Activated effector memory CD4-positive, alpha-beta T cell treated with anti-CD3 and anti-CD28 coated beads, Interleukin-2, amount 50 U/mL, for 16 hours (primary cell): Measurements from ENCODE around the gene DDX25.
A peak's percentile ranks its signal among the peaks of the same experiment; 100 is the strongest.
"Not testable (repeated sequence)": the region's sequence is repeated elsewhere in the genome, so short reads cannot be mapped to it uniquely, and the experiment has no call there.

Experiments
- DNase-seq: peaks from one replicate; pipeline ENCODE4 v3.0.0-alpha.2; 2020

The DDX25 gene

DNA sequence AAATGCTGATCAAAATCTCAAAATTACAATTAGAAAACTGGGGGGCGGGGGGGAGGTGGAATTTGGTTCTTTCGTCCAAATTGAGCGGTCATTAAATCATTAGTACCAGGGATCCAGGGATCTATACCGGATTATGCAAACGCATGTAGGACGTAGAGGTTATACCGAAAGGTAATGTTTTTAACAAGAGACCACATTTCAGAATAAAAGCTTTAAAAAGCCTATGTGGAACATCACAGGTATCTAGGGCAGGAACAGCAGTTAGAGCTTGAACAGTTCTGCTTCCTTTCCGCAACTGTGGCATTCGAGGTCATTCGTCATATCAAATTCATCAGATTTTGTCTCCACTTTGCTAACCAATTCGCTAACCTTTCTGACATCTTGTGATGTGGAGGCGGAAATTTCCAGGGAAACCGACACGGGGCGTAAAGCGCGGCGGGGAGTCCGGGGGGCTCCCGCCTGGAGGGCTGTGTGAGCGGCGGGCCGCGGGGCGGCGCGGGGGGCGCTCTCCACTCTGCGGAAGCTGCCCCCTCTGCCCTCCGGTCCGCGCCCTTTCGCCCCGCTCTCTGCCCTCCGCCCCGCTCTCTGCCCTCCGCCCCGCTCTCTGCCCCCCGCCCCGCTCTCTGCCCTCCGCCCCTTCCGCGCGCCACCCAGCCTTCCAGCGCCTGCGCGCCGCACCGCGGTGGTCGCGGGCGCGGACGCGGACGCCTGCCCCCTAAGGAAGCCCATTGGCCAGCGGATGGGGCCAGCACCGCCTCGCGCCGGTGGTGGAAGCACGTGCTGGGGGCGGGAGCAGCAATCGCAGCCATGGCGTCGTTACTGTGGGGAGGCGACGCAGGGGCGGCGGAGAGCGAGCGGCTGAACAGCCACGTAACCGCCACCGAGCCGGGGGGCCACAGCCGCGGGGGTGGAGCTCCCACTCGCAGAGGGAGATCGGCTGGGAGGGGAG lies at the start of gene DDX25:
Gene DDX25, plus strand, starts transcription at position 798 of the 949 bp plus-strand sequence. Its CDS starts 10 bp downstream, at position 808.
- peak; percentile 69 for DNase-seq

DNA sequence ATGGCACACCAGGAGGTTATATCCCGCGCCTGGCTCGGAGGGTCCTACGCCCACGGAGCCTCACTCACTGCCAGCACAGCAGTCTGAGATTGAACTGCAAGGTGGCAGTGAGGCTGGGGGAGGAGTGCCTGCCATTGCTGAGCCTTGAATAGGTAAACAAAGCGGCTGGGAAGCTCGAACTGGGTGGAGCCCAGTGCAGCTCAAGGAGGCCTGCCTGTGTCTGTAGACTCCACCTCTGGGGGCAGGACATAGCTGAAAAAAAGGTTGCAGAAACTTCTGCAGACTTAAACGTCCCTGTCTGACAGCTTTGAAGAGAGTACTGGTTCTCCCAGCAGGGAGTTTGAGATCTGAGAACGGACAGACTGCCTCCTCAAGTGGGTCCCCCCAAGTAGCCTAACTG lies 46.6 kb upstream of the DDX25 start:
- DNase-seq = not testable (repeated sequence)

DNA sequence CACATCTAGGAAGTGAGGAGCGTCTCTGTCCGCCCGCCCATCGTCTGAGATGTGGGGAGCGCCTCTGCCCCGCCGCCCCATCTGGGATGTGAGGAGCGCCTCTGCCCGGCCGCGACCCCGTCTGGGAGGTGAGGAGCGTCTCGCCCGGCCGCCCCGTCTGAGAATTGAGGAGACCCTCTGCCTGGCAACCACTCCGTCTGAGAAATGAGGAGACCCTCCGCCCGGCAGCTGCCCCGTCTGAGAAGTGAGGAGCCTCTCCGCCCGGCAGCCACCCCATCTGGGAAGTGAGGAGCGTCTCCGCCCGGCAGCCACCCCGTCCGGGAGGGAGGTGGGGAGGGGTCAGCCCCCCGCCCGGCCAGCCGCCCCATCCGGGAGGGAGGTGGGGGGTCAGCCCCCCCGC lies 41.5 kb upstream of the DDX25 start:
- DNase-seq = not testable (repeated sequence)

DNA sequence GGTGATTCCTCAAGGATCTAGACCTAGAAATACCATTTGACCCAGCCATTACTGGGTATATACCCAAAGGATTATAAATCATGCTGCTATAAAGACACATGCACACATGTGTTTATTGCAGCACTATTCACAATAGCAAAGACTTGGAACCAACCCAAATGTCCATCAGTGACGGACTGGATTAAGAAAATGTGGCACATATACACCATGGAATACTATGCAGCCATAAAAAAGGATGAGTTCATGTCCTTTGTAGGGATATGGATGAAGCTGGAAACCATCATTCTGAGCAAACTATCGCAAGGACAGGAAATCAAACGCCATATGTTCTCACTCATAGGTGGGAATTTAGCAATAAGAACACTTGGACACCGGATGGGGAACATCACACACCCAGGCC lies 39.0 kb upstream of the DDX25 start:
- DNase-seq = not testable (repeated sequence)

DNA sequence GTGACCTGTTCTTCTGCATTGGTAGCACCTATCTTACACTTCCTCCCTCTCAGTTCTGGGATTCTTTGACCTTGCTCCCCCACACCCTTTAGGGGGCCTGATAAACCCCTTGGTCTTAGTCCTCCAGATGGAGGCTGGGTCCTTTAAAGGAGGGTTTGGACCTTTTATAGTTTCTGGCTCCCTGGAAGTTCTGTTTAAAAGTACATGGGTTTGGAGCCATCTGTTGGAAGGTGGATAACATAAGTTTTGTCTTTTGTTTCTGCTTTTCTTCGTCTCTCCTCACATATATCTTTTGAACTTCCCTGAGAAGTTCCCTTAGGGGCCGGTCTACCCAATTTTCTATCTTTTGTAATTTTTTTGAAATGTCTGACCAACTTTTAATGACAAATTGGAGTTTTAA lies 34.8 kb upstream of the DDX25 start:
- no peak for DNase-seq

DNA sequence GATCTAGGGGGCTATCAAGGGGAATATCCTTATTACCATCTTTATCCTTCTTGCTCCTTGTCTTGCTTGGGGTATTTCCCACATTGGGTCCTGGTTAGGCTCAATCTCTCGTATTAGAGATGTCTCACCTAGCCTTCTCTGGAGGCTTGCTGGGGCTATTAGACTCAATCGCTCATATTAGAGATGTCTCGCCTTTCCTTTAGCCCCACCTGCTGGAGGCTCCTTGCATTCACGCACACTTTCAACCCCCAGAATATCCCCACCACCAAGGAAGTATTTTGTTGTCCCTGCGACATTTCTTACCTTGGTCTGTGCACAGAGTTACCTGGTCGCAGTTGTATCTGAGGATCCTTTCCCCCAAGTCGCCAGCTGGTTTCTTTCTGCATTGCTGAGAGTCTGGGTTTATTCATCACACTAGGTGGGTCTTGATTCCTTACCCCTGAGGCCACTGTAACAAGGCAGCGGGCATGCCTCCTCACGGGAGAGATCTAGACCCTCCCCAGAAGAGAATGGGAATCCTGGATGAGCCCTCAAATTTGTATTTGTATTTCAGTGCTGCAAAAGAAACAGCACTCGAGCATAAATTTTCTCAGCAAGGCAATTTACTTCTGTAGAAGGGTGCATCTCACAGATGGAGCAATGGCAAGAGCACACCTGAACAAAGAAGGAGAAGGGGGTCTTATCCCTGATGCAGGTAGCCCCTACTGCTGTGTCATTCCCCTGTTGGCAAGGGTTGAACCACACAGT lies 32.7 kb upstream of the DDX25 start:
- no peak for DNase-seq

DNA sequence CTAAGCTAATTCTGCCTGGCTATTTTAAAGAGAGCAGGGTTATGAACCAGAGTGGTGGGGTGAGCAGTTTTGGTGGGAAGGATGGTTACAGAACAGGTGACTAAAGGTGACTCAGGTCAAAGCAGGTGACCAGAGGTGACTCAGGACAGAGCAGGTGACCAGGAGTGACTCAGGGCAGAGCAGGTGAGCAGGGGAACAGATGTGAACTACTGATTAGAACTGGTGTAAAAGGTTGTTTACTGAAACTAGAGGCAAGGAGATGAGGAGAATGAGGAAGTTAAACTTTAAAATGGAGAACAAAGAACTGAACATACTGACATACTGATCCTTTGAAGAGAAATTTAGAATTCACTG lies 32.2 kb upstream of the DDX25 start:
- no peak for DNase-seq

DNA sequence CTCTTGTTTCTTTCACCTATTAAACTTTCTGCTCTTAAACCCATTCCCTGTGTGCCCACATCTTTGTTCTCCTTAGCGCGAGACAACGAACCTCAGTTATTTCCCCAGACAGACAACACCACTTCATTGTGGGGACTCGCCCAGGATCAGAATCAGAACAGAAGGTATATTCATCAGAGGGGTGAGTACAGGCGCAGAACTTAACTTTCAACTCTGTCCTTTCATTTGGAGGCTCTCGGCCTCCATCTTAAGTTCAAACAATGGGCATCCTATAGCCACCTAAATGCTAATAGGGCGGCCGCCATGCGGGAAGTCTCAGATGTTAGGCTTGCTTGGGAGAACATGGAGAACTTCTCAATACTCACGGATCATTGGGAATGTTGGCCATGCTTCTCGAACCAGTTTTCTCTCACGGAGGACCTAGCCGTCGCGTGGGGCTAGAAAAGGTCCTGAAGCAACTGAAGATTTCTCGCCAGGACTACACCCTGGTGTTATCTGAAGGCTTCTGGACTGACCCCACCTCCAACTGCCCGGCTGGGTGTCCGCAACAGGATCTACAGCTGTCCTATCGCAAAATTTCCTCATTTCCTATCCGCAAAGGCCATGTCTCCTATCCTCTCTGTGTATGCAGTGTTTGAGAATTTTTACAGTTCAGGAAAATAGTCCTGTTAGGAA lies 30.3 kb upstream of the DDX25 start:
- no peak for DNase-seq

DNA sequence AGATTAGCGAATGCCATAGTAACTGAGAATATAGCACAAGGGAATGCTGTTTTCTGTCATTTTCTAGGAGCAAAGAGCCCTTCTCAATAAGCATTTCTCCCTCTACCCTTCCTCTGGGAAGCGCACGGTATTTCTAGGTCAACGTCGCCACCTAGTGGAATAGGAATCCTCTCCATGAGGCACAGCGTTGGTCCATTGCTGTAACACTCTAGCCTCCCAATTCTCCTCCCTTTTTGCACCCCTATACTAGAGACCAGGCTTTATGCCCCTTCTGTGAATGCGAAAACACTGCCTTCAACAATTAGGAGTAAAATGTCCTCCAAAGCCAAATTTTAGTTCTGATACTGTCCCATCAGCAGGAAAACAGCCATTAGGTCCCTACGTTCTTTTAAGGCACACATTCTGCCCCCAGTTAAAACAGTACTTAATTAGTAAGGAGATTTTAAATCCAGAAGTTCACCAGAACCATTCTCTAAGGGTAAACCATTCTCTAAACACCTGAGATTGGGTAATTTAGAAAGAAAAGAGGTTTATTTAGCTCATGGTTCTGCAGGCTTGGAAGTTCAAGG lies 29.7 kb upstream of the DDX25 start:
- DNase-seq = peak; percentile 69

DNA sequence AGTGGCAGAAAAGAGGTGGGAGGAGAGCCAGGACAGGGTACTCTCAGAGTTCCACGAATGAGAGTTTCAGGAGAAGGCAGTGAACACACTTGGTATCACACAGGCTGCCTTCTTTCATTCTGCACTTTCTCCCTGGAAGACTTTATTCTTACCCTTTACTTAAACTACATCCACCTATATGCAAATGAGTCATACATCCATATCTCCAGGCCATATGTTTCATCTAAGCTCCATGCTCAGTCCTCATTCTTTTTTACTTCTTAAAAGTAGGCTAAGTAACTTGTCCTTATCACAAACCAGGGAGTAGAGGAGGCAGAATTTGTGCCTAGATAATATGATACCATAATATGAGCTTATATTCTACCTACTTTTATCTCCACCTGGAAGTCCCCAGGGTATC lies 23.0 kb upstream of the DDX25 start:
- DNase-seq = no peak

DNA sequence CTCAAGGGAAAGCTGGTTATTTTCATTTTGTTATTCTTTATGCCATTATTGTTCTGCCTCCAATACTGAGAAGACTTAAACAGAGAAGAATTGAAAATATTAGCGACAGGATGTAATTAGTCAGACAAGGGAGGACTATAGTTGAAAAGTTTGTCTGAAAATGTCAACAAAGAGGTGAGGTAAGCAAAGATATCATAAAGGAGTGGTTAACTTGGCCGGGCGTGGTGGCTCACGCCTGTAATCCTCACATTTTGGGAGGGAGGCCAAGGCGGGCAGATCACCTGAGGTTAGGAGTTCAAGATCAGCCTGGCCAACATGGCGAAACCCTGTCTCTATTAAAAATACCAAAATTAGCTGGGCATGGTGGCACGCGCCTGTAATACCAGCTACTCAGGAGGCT lies 20.9 kb upstream of the DDX25 start:
- DNase-seq = no peak

DNA sequence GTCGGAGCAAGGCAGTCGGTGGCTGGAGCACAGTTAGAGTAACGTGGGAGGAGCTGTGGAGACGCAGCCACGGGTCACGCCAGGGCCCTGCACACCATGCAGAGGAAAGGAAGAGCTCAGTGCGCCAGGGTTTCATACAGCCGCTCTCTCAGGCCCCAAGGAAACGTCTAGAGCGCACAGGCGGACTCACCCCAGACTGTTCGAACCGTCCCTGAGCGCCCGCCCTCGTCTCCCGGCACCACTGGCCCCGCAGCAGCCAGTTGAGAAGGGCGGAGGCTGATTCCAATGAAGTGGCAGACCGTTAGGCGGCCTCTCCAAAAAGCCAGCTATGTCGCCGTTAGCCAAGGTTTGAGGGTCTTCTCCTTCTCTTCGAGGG lies 17.3 kb upstream of the DDX25 start:
- DNase-seq = no peak

DNA sequence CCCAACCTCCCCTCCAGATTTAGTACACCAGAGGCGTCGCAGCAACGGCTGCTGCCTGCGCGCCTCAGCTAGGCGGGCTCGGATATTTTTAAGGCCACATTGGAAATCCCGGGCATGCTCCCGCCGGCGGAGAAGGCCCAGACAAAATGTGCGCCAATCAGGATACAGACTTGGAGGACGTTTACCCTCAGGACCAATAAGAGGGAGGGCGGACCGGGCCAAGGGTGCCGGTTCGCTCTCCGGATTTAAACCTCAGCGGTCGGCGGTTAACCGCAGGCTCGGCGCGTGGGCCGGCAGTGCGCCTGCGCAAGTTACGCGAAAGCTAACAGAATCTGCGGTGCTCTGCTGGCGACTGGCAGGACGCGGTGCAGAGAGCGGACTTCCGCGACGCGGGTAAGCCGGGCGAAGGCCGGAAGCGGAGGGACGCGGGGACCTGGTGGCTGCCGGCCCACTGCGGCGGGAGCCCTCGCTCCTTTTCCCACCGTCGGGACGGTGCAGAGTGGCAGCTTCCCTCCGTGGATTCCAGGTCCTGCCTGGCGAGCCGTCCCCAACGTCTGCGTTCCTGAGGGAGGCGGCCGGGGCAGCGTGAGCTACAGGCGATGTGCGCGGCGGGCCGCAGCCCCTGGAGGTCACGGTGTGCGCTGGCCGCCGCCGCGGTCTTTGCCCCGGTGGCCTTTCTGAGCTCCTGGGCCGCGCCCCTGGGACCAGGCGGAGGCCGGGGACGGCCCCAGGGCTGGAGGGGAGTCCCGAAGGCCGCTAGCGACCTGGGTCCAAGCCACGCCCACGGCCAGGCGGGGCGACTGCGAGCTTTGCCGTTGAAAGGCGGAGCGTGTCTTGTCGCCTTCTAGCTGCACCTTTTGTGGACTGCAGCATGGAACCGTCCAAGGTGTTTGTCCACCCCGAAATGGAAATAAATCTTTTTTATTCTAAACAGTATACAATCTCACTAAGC lies 16.7 kb upstream of the DDX25 start, which contains the start of gene HYLS1:
Gene HYLS1, plus strand, starts transcription at position 296 of the 952 bp plus-strand sequence. CDS start 11,701 bp downstream, outside the sequence.
- peak; percentile 99 for DNase-seq

DNA sequence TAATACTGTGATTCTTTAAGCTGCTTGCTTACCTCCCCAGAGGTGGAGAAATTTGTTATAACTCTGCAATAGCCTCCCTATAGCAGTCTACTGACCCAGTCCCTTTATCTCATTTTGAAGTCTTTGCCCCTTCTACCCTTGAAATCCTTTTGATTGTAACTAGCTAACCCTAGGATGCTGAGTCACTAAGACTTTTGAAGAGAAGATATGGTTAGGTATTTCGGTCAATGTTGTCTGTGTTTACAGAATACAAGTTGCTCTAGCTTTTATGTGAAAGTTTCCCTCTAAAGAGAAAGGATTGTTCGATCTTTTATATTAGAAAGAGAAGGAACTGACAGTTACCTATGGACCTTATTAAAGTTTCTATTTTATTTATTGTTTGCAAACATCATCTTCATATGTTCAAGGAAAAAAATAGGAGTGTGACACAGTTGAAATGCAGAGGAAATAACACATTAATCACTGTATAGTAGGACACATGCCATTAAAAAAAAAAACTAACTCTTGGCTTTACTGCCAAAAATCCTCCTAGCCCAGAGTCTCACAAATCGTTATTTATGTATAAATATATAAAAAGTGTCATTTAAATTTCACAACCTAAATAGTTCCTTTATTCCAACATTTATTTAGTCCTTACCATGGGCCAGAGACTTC lies 13.7 kb upstream of the DDX25 start:
- no peak for DNase-seq

DNA sequence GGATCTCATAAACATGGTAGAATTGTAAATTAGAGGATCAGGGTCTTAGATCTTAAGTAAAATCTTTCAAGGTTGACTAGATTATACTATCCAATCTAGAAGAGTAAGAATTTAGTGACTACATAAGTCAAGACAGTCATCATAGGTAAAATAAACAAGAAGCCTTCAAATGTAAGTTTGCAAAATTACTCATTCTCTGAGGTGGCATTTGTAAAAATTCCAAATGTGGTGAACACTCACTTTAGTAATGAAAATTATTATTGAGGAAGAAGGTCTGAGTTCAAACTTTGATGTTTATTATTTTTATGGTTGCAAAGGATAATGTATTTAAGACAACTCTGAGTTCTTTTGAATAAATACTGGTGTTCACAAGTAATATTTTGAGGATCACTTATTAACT lies 12.2 kb upstream of the DDX25 start:
- no peak for DNase-seq

DNA sequence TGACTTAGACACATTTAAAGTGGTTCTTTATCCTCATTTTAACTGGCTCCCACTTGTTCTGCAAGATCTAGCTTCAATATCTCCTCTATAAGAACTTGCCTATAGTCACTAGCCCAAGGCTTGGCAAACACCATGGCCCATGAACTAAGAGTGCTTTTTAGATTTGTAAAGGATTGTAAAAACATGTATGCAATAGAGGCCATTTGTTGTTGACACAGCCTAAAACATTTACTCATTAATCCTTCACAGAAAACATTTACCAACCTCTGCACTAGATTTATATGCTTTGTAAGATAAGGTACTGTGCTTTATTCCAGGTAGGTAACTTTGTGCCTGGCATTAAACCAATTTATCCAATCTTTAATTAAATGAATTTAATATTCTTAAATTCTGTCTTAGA lies 11.3 kb upstream of the DDX25 start:
- no peak for DNase-seq

DNA sequence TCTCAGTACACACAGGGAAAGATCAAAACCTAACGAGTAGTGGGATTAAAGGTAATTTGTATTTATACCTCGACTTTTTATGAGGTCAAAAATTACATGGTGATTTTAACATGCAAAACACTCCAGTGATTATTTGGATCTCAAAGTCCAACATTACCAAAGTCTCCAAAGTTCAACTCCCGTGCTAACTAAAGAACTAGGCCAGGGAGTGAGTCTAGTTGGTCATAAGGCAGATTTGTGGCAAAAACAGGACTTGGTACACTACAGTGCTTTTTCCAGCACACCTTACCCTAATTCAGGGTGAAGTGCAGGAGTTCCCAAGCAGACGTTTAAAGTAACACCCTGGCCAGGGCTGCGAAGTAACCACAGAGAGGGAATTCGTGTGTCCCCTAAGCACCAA lies 2.4 kb upstream of the DDX25 start:
- no peak for DNase-seq

DNA sequence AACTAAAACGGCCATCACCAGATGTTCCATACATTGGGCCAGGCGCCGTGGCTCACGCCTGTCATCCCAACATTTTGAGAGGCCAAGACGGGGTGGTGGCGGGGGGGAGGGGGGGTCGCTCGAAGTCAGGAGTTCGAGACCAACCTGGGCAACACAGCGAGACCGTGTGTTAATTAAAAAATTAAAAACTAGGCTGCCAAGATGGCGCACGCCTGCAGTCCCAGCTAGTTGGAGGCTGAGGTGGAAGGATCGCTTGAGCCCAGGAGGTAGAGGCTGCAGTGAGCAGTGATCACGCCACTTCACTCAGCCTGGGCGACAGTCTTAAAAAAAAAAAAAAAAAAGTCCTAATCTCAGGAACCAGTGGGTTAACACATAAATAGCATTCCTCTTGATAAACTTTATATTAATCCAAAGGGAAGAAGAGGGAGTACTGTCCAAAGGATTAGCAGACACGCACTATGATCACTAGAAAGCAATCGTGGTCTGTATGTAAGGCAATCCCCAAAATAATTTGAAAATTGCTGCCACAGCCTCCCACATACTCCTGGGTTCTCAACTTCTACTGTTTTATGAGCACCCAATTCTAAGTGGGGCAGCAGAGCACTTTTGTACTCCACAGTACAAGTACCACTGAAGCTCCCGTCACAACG lies 1.9 kb upstream of the DDX25 start:
- no peak for DNase-seq

DNA sequence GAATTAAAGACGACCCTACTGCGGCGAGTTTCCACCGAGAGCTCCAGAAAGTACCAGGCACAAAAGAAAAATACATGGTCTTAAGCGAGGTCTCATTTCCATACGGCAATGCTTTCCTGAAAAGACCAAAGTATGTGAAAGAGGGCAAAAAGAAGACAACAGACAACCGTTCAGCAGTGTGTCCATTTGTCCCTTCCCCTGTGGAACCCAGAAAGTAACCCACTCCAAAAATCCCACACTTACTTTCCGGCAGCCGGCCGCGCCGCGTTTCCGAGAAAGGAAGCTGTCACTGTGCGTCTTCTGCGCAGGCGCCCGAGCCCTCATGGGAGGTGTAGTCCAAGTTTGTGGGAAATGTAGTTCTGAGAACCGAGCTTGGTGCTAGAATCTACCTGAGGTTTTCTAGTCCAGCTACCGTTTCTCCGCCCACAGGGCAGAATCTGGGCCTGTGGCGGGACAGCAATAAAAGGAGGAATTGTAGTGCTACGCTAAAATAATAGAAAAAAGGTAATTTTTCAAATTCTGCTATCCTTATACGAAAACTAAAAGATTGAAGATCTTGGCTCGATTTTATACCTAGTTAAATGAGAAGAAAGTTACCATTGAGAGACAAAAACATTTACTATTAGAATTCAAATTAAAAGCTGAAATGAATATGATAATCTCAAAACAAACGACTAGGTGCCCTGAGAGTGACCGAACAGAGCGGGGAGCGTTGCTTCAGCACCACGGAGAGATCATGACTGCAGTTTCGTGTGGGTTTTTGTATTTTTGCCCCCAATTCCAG lies 1.2 kb upstream of the DDX25 start, which contains the start of gene PUS3:
Gene PUS3, minus strand, starts transcription at position 280 of the 784 bp plus-strand sequence. CDS start 6,922 bp downstream, outside the sequence.
- DNase-seq = peak; percentile 95

DNA sequence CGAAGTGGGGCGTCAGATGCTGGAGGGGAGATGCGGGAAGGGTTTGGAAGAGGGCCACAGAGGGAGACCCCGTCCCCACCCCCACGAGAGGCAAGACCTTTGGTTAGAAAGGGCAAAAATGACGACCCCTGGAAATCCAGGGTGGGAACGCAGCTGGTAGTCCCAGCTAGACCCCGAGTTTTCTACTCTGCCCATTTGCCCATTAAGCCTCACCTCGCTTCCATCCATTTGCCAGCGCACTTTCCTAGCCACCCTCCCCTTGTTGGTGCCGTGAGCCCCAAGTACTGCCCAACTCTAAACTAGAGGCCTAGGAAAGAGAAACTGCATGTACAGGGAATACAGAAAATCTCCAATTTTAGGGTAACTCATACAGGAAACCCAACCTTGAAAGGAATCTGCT lies 370 bp downstream of the DDX25 start:
- no peak for DNase-seq
